GM12872 (cell line): Measurements from ENCODE around the gene COX19.

ENCODE experiments used
- CTCF ChIP-seq: IDR thresholded peaks from 3 replicates; pipeline ENCODE4 v1.5.1; 2011; ENCODE audit warnings: low read depth, mild to moderate bottlenecking, low read length, moderate library complexity; ENCODE audit not compliant: insufficient read depth

Gene COX19

GRCh38 chr7:990933-991728, 15.8 kb upstream of the COX19 start:
- no peak for TF ChIP-seq CTCF

- no peak for TF ChIP-seq CTCF
Observed at GRCh38 chr7:990352-990932, 15.1 kb upstream of the COX19 start.

GRCh38 chr7:988963-989529, 13.7 kb upstream of the COX19 start:
- TF ChIP-seq CTCF: no peak

- TF ChIP-seq CTCF: no peak
Observed at GRCh38 chr7:988426-988911, 13.1 kb upstream of the COX19 start.

- TF ChIP-seq CTCF: no peak
Observed at GRCh38 chr7:987909-988308, 12.6 kb upstream of the COX19 start.

- no peak for TF ChIP-seq CTCF
Observed at GRCh38 chr7:986766-987751, 11.7 kb upstream of the COX19 start.
